ENCODE data around the gene CCDC138.
A peak's percentile ranks its signal among the peaks of the same experiment; 100 is the strongest.
"Not testable (repeated sequence)": the region's sequence is repeated elsewhere in the genome, so short reads cannot be mapped to it uniquely, and the experiment has no call there.

CCDC138 gene, protein sequence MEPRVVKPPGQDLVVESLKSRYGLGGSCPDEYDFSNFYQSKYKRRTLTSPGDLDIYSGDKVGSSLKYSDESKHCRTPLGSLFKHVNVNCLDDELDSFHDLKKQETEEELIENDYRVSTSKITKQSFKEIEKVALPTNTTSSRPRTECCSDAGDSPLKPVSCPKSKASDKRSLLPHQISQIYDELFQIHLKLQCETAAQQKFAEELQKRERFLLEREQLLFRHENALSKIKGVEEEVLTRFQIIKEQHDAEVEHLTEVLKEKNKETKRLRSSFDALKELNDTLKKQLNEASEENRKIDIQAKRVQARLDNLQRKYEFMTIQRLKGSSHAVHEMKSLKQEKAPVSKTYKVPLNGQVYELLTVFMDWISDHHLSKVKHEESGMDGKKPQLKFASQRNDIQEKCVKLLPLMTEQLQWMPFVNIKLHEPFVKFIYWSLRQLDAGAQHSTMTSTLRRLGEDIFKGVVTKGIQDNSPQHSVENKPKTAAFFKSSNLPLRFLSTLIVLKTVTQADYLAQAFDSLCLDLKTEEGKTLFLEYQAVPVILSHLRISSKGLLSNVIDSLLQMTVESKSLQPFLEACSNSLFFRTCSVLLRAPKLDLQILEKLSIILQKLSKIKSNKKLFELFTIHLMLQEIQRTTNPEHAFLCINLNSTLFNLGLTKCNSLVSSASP

DNA sequence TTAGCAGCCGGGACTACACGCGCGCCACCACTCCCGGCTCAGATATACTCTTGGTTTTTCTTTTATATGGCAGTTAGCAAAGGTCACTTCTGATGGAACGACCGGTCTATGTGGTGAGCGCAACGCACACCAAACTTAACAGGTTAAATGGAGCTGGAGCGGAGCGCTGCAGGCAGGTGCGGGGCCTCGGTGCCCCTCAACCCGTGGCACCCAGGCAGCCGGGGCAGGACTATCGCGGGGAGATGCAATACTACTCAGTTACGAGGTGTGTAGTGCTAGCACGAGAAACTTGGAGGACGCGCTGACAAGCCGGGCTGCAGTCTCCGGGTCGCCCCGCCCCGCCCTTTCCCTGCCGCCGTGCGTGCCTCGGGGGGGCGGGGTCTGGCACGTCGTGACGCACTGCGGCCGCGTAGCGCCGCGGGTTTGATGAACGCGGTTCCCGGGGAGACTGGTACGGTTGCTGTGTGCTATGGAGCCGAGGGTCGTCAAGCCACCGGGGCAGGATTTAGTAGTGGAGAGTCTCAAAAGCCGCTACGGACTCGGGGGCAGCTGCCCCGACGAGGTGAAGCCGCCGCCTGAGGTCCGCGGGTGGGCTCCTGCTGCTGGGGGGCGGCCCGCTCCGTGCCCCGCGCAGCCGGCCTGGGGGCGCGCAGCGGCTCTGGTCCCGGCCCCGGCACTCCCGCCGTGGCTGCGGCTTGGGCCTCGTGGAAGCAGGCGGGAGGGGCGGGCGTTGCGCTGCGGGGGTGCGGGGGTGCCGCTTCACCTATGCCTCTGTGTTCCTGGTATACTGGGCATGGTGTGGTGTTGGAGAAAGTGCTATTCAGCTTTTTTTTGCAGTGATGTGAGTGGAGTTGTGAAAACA, at the start of gene CCDC138:
Gene CCDC138, plus strand, starts transcription at position 418 of the 862 bp plus-strand sequence. Its CDS starts 52 bp downstream, at position 470.
- TF ChIP-seq, protein P1, sequence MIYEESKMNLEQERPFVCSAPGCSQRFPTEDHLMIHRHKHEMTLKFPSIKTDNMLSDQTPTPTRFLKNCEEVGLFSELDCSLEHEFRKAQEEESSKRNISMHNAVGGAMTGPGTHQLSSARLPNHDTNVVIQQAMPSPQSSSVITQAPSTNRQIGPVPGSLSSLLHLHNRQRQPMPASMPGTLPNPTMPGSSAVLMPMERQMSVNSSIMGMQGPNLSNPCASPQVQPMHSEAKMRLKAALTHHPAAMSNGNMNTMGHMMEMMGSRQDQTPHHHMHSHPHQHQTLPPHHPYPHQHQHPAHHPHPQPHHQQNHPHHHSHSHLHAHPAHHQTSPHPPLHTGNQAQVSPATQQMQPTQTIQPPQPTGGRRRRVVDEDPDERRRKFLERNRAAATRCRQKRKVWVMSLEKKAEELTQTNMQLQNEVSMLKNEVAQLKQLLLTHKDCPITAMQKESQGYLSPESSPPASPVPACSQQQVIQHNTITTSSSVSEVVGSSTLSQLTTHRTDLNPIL (CRISPR knock-in tag; IDR thresholded peaks at IDR 0.05; ENCODE audit: low read depth): no peak
- TF ChIP-seq TCF4 (CRISPR knock-in tag; IDR thresholded peaks at IDR 0.05; ENCODE audit: borderline replicate concordance) (0 out of 2 replicates have a peak, but pooled peaks have one; percentile 11), SNAI2 (CRISPR knock-in tag; IDR thresholded peaks at IDR 0.05) (no peak), OSR1 (CRISPR knock-in tag; IDR thresholded peaks at IDR 0.05) (no peak), ESRRG (CRISPR knock-in tag; IDR thresholded peaks at IDR 0.05) (0 out of 2 replicates have a peak, but pooled peaks have one; percentile 44)

DNA sequence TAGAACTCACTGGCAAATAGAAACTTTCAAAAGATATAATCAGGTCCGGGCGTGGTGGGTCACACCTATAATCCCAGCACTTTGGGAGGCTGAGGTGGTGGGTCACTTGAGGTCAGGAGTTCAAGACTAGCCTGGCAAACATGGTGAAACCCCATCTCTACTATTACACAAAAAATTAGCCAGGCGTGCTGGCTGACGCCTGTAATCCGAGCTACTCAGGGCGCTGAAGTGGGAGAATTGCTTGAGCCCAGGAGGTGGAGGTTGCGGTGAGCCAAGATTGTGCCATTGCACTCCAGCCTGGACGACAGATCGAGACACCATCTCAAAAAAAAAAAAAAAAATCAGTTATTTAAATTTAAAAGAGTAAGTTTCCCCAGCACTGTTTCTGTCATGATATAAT, 28.6 kb upstream of the CCDC138 start:
- ATAC-seq: not testable (repeated sequence)

More for the DNA sequence above, at the start of gene CCDC138:
- peak; percentile 95 for ATAC-seq

DNA sequence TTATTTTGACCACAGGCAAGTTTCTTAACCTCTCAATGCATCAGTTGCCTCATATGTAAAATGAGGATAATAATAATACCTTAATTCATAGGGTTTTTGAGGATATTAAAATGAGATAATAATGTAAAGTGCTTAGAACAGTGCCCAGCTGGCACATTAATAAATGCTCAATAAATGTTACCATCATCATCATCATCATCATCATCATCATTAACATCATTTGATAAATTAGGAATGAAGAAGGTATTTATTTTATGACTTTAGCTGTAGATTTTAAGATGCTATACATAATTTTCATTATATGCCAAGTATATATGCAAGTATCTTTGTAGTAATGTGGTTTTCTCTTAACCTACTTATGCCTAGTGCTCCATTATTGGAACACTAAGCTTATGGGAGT, 24.0 kb upstream of the CCDC138 start:
- ATAC-seq: not testable (repeated sequence)

DNA sequence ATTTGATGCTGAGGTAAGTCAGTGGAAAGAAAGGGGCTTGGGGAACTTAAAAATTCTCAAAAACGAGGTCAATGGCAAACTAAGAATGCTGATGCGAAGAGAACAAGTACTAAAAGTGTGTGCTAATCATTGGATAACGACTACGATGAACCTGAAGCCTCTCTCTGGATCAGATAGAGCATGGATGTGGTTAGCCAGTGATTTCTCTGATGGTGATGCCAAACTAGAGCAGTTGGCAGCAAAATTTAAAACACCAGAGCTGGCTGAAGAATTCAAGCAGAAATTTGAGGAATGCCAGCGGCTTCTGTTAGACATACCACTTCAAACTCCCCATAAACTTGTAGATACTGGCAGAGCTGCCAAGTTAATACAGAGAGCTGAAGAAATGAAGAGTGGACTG, 19.9 kb upstream of the CCDC138 start:
- not testable (repeated sequence) for ATAC-seq

DNA sequence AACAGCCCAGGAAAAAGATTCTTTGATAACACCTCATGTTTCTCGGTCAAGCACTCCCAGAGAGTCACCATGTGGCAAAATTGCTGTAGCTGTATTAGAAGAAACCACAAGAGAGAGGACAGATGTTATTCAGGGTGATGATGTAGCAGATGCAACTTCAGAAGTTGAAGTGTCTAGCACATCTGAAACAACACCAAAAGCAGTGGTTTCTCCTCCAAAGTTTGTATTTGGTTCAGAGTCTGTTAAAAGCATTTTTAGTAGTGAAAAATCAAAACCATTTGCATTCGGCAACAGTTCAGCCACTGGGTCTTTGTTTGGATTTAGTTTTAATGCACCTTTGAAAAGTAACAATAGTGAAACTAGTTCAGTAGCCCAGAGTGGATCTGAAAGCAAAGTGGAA, 18.7 kb upstream of the CCDC138 start:
- ATAC-seq: not testable (repeated sequence)

DNA sequence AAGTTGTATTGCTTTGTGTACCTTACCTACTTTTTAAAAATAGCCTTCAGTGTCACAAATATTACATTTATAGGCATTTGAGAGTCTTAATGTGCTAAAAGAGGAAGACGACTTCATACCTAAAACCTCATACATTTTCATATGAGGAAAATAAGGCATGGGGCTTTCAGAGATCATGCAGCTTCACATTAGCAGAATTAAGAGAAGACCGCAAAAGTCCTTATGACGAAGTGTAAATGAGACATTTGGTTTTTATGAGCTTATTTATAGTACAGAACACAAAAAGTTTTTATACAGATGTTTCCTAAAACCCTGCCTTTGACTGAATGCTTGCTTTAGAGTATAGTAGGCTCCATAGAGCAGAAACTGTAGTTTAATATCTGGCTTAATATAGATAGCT, 10.1 kb upstream of the CCDC138 start:
- ATAC-seq: no peak
- TF ChIP-seq SNAI2 (CRISPR knock-in tag; IDR thresholded peaks at IDR 0.05) (no peak), ZFP30 (CRISPR knock-in tag; IDR thresholded peaks at IDR 0.05) (no peak), TCF4 (CRISPR knock-in tag; IDR thresholded peaks at IDR 0.05; ENCODE audit: borderline replicate concordance) (no peak), ESRRG (CRISPR knock-in tag; IDR thresholded peaks at IDR 0.05) (no peak), ZFP3 (CRISPR knock-in tag; IDR thresholded peaks at IDR 0.05) (no peak), ZNF8 (CRISPR knock-in tag; IDR thresholded peaks at IDR 0.05) (no peak), ZC3H10 (CRISPR knock-in tag; IDR thresholded peaks at IDR 0.05) (no peak), RARB (CRISPR knock-in tag; IDR thresholded peaks at IDR 0.05) (no peak)
- TF ChIP-seq, protein P2, sequence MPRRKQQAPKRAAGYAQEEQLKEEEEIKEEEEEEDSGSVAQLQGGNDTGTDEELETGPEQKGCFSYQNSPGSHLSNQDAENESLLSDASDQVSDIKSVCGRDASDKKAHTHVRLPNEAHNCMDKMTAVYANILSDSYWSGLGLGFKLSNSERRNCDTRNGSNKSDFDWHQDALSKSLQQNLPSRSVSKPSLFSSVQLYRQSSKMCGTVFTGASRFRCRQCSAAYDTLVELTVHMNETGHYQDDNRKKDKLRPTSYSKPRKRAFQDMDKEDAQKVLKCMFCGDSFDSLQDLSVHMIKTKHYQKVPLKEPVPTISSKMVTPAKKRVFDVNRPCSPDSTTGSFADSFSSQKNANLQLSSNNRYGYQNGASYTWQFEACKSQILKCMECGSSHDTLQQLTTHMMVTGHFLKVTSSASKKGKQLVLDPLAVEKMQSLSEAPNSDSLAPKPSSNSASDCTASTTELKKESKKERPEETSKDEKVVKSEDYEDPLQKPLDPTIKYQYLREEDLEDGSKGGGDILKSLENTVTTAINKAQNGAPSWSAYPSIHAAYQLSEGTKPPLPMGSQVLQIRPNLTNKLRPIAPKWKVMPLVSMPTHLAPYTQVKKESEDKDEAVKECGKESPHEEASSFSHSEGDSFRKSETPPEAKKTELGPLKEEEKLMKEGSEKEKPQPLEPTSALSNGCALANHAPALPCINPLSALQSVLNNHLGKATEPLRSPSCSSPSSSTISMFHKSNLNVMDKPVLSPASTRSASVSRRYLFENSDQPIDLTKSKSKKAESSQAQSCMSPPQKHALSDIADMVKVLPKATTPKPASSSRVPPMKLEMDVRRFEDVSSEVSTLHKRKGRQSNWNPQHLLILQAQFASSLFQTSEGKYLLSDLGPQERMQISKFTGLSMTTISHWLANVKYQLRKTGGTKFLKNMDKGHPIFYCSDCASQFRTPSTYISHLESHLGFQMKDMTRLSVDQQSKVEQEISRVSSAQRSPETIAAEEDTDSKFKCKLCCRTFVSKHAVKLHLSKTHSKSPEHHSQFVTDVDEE (CRISPR knock-in tag; IDR thresholded peaks at IDR 0.05): no peak

DNA sequence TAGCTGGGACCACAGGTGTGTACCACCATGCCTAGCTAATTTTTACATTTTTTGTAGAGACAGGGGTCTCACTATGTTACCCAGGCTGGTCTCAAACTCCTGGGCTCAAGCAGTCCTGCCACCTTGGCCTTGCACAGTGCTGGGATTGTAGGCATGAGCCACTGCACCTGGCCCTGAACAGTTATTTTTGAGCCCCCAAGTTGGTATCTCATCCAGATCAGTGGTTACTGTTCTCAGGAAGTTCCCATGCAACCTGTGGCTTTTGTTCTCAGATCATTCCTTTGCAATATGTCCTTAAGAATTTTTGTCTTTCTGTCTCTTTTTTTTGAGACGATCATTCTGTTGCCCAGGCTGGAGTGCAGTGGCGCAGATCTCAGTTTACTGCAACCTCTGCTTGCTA, 7.7 kb upstream of the CCDC138 start:
- TF ChIP-seq ESRRG (CRISPR knock-in tag; IDR thresholded peaks at IDR 0.05) (no peak), ISL1 (CRISPR knock-in tag; IDR thresholded peaks at IDR 0.05) (no peak), PPARA (CRISPR knock-in tag; IDR thresholded peaks at IDR 0.05; ENCODE audit: borderline replicate concordance) (no peak), ZNF565 (CRISPR knock-in tag; conservative IDR thresholded peaks at IDR 0.05; ENCODE audit: low read depth) (no peak), ZFP30 (CRISPR knock-in tag; IDR thresholded peaks at IDR 0.05) (no peak), ZNF8 (CRISPR knock-in tag; IDR thresholded peaks at IDR 0.05) (no peak)

DNA sequence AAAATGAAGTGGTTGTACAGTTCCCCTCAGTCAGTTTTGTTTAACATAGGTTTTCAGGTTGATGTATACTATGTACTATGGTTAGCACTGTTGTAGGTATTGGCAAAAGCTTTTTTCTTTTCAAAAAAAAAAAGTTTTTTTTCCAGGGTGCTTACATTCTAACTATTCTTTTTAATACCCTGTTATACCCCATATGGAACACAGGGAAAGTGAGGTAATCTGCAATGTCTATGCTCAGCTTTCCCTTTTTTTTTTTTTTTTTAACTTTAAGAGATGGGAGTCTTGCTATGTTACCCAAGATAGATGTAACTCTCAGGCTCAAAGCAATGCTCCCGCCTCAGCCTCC, 590 bp upstream of the CCDC138 start:
- no peak for TF ChIP-seq ZFP3 (CRISPR knock-in tag; IDR thresholded peaks at IDR 0.05)
- peak; percentile 20; the same call in 2 of the 3 replicates for ATAC-seq

More for the DNA sequence above, 7.7 kb upstream of the CCDC138 start:
- ATAC-seq: no peak

Data from SK-N-SH treated with all-trans-retinoic acid at 6 μM for 48 hours (cell line).